Colonic mucosa (tissue), 4 donors: ENCODE results near the gene GMCL2. TPM values are rescaled to one million over a fixed set of nuclear protein-coding genes. Genes with fewer than 3 reads are reported as not detected.

ENCODE experiments used
- DNase-seq: peaks from one replicate; pipeline ENCODE4 v3.0.0-alpha.2; 2020
- H3K27ac ChIP-seq: fragments of 200-600 bp; one replicate; pipeline ENCODE4 v1.8.0; 2021
- H3K27me3 ChIP-seq: fragments of 200-600 bp; one replicate; pipeline ENCODE4 v1.8.0; 2021
- H3K36me3 ChIP-seq: fragments of 200-600 bp; one replicate; pipeline ENCODE4 v1.8.0; 2021
- H3K4me1 ChIP-seq: fragments of 200-600 bp; one replicate; pipeline ENCODE4 v1.8.0; 2021; ENCODE audit warnings: mild to moderate bottlenecking
- H3K4me3 ChIP-seq: fragments of 200-600 bp; one replicate; pipeline ENCODE4 v1.8.0; 2021
- H3K9ac ChIP-seq, 2 donors: one replicate each; pipeline ENCODE4 v1.7.0; 2013; ENCODE audit warnings: control low read depth in 2 of 2, low read depth in 2 of 2, low read length in 2 of 2
- H3K9me3 ChIP-seq: fragments of 200-600 bp; one replicate; pipeline ENCODE4 v1.8.0; 2021
- intact Hi-C: fragments of 100-400 bp; cut with DNase I; formaldehyde crosslinking; loops from one replicate; pipeline ENCODE4 v1.14.1; 2022
- total RNA-seq, 2 donors: library from RNA; stranded (reverse); fragmentation: NEBNext Ultra II Directional in 1 of 2; extraction: Animal tissue kit (Norgen Biotek cat#: 25700) in 1 of 2; gene quantifications; one replicate each; pipeline ENCODE4 v1.2.1, GENCODE V29; 2021
- TF ChIP-seq, protein P1 (sequence below): fragments of 200-600 bp; IDR thresholded peaks from one replicate; pipeline ENCODE4 v1.8.0; 2022; ENCODE audit warnings: antibody characterized with exemption, mild to moderate bottlenecking
- donor health status: healthy.
- donor health status: DM: no; HTN: no; CAD: no.
- donor health status: DM: no; HTN: no; CAD: no.

The GMCL2 gene
- total RNA-seq, 2 donors from 2014 or later = not detected

GRCh38 chr5:178160176-178160575, 27.0 kb downstream of the GMCL2 start:
- no peaks in the 10 kb centered on the region for H3K36me3 ChIP-seq
- DNase-seq = no peak
- H3K27me3 ChIP-seq = no peaks in the 10 kb centered on the region
- no peak overlapping the region for H3K27ac ChIP-seq
- H3K9ac ChIP-seq = no peak overlapping the region
- intact Hi-C loops = no loop called here
- TF ChIP-seq, protein P1, sequence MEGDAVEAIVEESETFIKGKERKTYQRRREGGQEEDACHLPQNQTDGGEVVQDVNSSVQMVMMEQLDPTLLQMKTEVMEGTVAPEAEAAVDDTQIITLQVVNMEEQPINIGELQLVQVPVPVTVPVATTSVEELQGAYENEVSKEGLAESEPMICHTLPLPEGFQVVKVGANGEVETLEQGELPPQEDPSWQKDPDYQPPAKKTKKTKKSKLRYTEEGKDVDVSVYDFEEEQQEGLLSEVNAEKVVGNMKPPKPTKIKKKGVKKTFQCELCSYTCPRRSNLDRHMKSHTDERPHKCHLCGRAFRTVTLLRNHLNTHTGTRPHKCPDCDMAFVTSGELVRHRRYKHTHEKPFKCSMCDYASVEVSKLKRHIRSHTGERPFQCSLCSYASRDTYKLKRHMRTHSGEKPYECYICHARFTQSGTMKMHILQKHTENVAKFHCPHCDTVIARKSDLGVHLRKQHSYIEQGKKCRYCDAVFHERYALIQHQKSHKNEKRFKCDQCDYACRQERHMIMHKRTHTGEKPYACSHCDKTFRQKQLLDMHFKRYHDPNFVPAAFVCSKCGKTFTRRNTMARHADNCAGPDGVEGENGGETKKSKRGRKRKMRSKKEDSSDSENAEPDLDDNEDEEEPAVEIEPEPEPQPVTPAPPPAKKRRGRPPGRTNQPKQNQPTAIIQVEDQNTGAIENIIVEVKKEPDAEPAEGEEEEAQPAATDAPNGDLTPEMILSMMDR = no peak
- no peak overlapping the region for H3K4me3 ChIP-seq
- no peaks in the 10 kb centered on the region for H3K4me1 ChIP-seq
- no peaks in the 10 kb centered on the region for H3K9me3 ChIP-seq

GRCh38 chr5:178155065-178155464, 32.1 kb downstream of the GMCL2 start:
- Histone ChIP-seq H3K36me3 (no peaks in the 10 kb centered on the region), H3K27me3 (no peaks in the 10 kb centered on the region), H3K9ac (no peak overlapping the region), H3K4me1 (peaks cover 5% of the 10 kb centered on the region), H3K9me3 (no peaks in the 10 kb centered on the region), H3K4me3 (no peak overlapping the region), H3K27ac (no peak overlapping the region)
- TF ChIP-seq, protein P1 = no peak
- DNase-seq = no peak
- intact Hi-C loops = no loop called here

DNA sequence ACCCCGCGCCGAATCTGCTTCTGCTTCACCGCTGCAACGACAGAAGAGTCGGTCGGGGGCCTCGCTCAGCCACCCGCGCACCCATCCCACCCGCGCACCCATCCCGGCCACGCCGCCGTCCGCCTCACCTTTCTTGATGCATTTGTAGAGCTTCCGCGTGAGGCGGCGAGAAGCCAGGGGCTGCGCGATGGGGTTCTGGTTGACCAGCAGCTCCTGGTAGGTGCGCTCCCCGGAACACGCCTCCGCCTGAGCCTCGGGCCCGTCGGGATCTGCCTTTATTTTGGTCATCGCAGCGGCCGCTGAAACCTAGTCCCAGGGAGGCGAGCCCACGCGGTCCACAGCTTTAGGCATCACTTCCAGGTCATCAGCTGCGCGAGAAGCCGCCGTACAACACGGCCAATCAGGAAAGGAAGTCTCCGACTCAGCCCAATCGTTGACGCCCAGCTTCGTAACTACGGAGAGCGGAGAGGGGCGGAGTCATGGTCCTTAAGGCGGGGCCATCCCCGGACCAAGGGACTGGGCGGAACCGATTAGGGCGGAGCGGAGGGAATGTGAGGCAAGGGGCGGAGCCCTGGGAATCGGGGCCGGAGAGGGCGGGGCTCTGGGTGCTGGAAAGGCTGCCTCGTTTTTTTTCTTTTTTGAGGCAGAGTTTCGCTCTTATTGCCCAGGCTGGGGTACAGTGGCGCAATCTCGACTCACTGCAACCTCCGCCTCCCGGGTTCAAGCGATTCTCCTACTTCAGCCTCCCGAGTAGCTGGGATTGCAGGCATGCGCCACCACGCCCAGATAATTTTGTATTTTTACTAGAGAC, 33.4 kb downstream of the GMCL2 start, which contains the start of gene NHP2:
NHP2 (minus strand) TSS at position 356 of the 811 bp plus-strand sequence; CDS start at position 288, 68 bp downstream.
- Histone ChIP-seq H3K27ac (peak within 1 kb of the TSS; percentile 45), H3K4me1 (peaks cover 5% of the 10 kb centered on the region), H3K9me3 (no peaks in the 10 kb centered on the region), H3K27me3 (no peaks in the 10 kb centered on the region), H3K4me3 (peak within 1 kb of the TSS; percentile 92), H3K9ac (peak within 1 kb of the TSS; percentile 70 to 78), H3K36me3 (peaks cover 5% of the 10 kb centered on the region)
- TF ChIP-seq, protein P1 = no peak
- intact Hi-C loops = no loop called here
- DNase-seq = peak; percentile 100

GRCh38 chr5:178152491-178153444, 34.4 kb downstream of the GMCL2 start:
- intact Hi-C loops = no loop called here
- H3K9me3 ChIP-seq = no peaks in the 10 kb centered on the region
- peak overlapping the region; percentile 70 to 78 for H3K9ac ChIP-seq
- peak overlapping the region; percentile 92 for H3K4me3 ChIP-seq
- peaks cover 5% of the 10 kb centered on the region for H3K36me3 ChIP-seq
- H3K4me1 ChIP-seq = peaks cover 5% of the 10 kb centered on the region
- TF ChIP-seq, protein P1 = no peak
- no peak for DNase-seq
- peak overlapping the region; percentile 45 for H3K27ac ChIP-seq
- H3K27me3 ChIP-seq = no peaks in the 10 kb centered on the region

DNA sequence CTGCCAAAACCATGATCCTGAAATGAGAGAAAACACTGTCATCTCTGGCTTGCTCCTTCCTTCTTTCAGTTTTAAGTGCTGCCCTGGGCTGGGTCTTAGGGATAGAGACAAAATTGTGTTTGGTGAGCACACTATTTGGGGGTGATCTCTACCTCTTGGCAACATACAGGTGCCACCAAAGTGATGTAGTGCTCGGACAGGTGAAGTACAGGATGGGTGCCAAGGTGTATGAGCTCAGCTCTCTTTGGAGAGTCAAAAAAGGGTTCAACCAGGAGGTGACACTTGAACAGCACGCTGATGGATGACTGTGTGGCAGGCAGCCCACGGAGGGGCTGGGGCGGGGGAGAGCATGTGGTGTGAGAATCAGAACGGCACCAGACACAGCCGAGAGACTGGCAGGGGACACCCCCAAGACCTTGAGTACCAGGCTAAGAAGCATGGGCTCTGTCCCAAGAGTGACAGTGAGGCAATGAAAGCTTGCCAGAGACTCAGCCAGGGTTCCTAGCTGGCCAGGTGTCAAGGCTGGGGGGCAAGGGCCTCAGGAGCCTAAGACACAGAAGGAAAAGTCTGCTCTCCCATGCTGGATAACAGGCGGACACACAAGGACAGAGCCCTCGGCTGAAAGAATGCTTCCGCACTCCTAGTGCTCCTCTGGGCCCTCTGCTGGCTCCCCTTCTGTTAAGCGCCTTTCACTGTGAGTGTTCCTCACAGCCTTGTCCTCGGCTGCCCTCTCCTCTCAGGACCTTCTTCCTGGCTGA, 36.0 kb downstream of the GMCL2 start:
- Histone ChIP-seq H3K27ac (no peak overlapping the region), H3K4me3 (no peak overlapping the region), H3K9me3 (no peaks in the 10 kb centered on the region), H3K9ac (no peak overlapping the region), H3K36me3 (peaks cover 5% of the 10 kb centered on the region), H3K27me3 (no peaks in the 10 kb centered on the region), H3K4me1 (peaks cover 5% of the 10 kb centered on the region)
- no peak for DNase-seq
- TF ChIP-seq, protein P1 = no peak
- intact Hi-C loops = no loop called here
